ENCODE measurements around the gene SLC38A11.
"Not testable (repeated sequence)": the region's sequence is repeated elsewhere in the genome, so short reads cannot be mapped to it uniquely, and the experiment has no call there.

- TF ChIP-seq PBX3 (IDR thresholded peaks at IDR 0.05); EP300 (IDR thresholded peaks at IDR 0.05; ENCODE audit: borderline replicate concordance in 1 of 2, low read depth in 1 of 2, low read length in 1 of 2); JUND (IDR thresholded peaks at IDR 0.05); CTCF (IDR thresholded peaks at IDR 0.05); ZBTB33 (IDR thresholded peaks at IDR 0.05; ENCODE audit: borderline replicate concordance, low read depth); REST (IDR thresholded peaks at IDR 0.05; ENCODE audit: low read depth, low read length); RCOR1 (IDR thresholded peaks at IDR 0.05; ENCODE audit: low read length); FOSL2 (IDR thresholded peaks at IDR 0.05; ENCODE audit: borderline replicate concordance, low read depth); YY1 (IDR thresholded peaks at IDR 0.05; ENCODE audit: low read depth); EZH2phosphoT487 (IDR thresholded peaks at IDR 0.05; ENCODE audit: borderline replicate concordance, low read depth); NFIC (IDR thresholded peaks at IDR 0.05; ENCODE audit: borderline replicate concordance): not testable (repeated sequence)
Measured at GRCh38 chr2:164986027-164986426, 30.7 kb upstream of the SLC38A11 start.

Measured in SK-N-SH (cell line).